Testis (tissue), 3 donors: ENCODE data around the gene SLC9A8. TPM values are rescaled to one million over a fixed set of nuclear protein-coding genes. Genes with fewer than 3 reads are reported as not detected.

Experiments
- DNase-seq: peaks from one replicate; pipeline ENCODE4 v3.0.0-alpha.2; 2019
- H3K27ac ChIP-seq, 2 donors: fragments of 200-600 bp; sonication (generic); one replicate each; pipeline ENCODE4 v1.5.1; 2019
- H3K27me3 ChIP-seq: fragments of 200-600 bp; sonication (generic); one replicate; pipeline ENCODE4 v1.5.1; 2019
- H3K36me3 ChIP-seq: fragments of 200-600 bp; sonication (generic); one replicate; pipeline ENCODE4 v1.5.1; 2017; ENCODE audit warnings: low read depth; ENCODE audit errors: missing control alignments
- H3K4me1 ChIP-seq: fragments of 200-600 bp; sonication (generic); one replicate; pipeline ENCODE4 v1.5.1; 2019
- H3K4me3 ChIP-seq, 2 donors: fragments of 200-600 bp; sonication (generic); one replicate each; pipeline ENCODE4 v1.5.1; 2017 to 2019
- H3K9me3 ChIP-seq: fragments of 200-600 bp; sonication (generic); one replicate; pipeline ENCODE4 v1.5.1; 2017
- CTCF ChIP-seq, 3 experiments: fragments of 450-650 bp in 2 of 3; fragments of 200-600 bp in 1 of 3; sonication (generic) in 1 of 3; IDR thresholded peaks; one replicate each; pipeline ENCODE4 v1.5.1; 2016 to 2019; ENCODE audit warnings: antibody characterized with exemption in 3 of 3, mild to moderate bottlenecking in 2 of 3, moderate library complexity in 1 of 3
- POLR2A ChIP-seq: fragments of 450-650 bp; IDR thresholded peaks from one replicate; pipeline ENCODE4 v1.6.1; 2017; ENCODE audit warnings: antibody characterized with exemption, mild to moderate bottlenecking, moderate library complexity
- WGBS, 2 donors: methylation state at CpG; one replicate each; pipeline ENCODE4 v1.1.5; 2018; 5-methylcytosine and 5-hydroxymethylcytosine counted together
- intact Hi-C: fragments of 100-400 bp; cut with DNase I; formaldehyde crosslinking; loops from one replicate; pipeline ENCODE4 v1.15.1; 2023; ENCODE audit warnings: low total_unique reads
- polyA plus RNA-seq: library from polyadenylated mRNA; stranded (reverse); fragments of 350-450 nt; fragmentation: Illumina TruSeq; extraction: RNeasy Lipid Tissue Mini Kit (QIAGEN cat#74804); gene quantifications from one replicate; pipeline ENCODE4 v1.2.3, GENCODE V29; 2014; ENCODE audit warnings: low read depth, low replicate concordance; ENCODE audit not compliant: insufficient read depth
- total RNA-seq, 2 donors: library from RNA; depleted of rRNA; stranded (reverse); fragments of >200 nt; gene quantifications; one replicate each; pipeline ENCODE4 v1.2.3, GENCODE V29; 2016

Gene SLC9A8
- total and polyA plus RNA-seq, 3 donors from 2014 or later, result 21.3 to 33.0 (median 32.7) TPM

GRCh38 chr20:49784291-49784690 is 28.3 kb upstream of the SLC9A8 start:
- H3K27me3 ChIP-seq, result no peaks in the 10 kb centered on the region
- no peaks in the 10 kb centered on the region for H3K36me3 ChIP-seq
- no peak overlapping the region for H3K4me3 ChIP-seq
- 58 to 63% methylated on average over 2 of the region's 2 CpGs for WGBS, 2 donors
- no peaks in the 10 kb centered on the region for H3K9me3 ChIP-seq
- DNase-seq, result no peak
- TF ChIP-seq POLR2A (no peak), CTCF (IDR thresholded peaks at IDR 0.05) (no peak)
- H3K27ac ChIP-seq, result no peak overlapping the region
- intact Hi-C loops, result no loop called here
- H3K4me1 ChIP-seq, result peaks cover 12% of the 10 kb centered on the region

GRCh38 chr20:49785149-49785851 is 27.3 kb upstream of the SLC9A8 start:
- intact Hi-C loops, result no loop called here
- Histone ChIP-seq H3K36me3 (no peaks in the 10 kb centered on the region), H3K4me3 (no peak overlapping the region), H3K27ac (no peak overlapping the region), H3K9me3 (no peaks in the 10 kb centered on the region), H3K4me1 (peaks cover 22% of the 10 kb centered on the region), H3K27me3 (no peaks in the 10 kb centered on the region)
- no peak for DNase-seq
- TF ChIP-seq POLR2A, result no peak
- no peak for TF ChIP-seq CTCF (IDR thresholded peaks at IDR 0.05)
- 83 to 87% methylated on average over 15 of the region's 15 CpGs for WGBS, 2 donors

GRCh38 chr20:49785852-49786175 is 26.8 kb upstream of the SLC9A8 start:
- no peak for DNase-seq
- intact Hi-C loops, result no loop called here
- WGBS, 2 donors, result 82 to 84% methylated on average over 3 to 4 of the region's 4 CpGs
- TF ChIP-seq CTCF (IDR thresholded peaks at IDR 0.05) (no peak), POLR2A (no peak)
- Histone ChIP-seq H3K4me1 (peaks cover 27% of the 10 kb centered on the region), H3K36me3 (no peaks in the 10 kb centered on the region), H3K27me3 (no peaks in the 10 kb centered on the region), H3K27ac (no peak overlapping the region), H3K9me3 (no peaks in the 10 kb centered on the region), H3K4me3 (no peak overlapping the region)

- 78 to 82% methylated on average over 8 to 11 of the region's 11 CpGs for WGBS, 2 donors
- intact Hi-C loops, result no loop called here
- Histone ChIP-seq H3K27me3 (no peaks in the 10 kb centered on the region), H3K36me3 (no peaks in the 10 kb centered on the region), H3K4me1 (peaks cover 31% of the 10 kb centered on the region), H3K27ac (no peak overlapping the region), H3K4me3 (no peak overlapping the region), H3K9me3 (no peaks in the 10 kb centered on the region)
- TF ChIP-seq CTCF (IDR thresholded peaks at IDR 0.05), result no peak
- no peak for TF ChIP-seq POLR2A
- DNase-seq, result no peak
Measured at GRCh38 chr20:49786196-49786595, 26.4 kb upstream of the SLC9A8 start.
